HG03565 (cell line): Measurements from ENCODE around the gene TTC39C.
"Not testable (repeated sequence)": the region's sequence is repeated elsewhere in the genome, so short reads cannot be mapped to it uniquely, and the experiment has no call there.

ENCODE experiments used
- ATAC-seq: cut with Tn5 transposase; IDR thresholded peaks from one replicate; pipeline ENCODE4 v1.9.1; 2021; ENCODE audit warnings: mild to moderate bottlenecking, moderate library complexity; ENCODE audit not compliant: unreplicated experiment

The TTC39C gene

GRCh38 chr18:24051031-24051947, 36.7 kb downstream of the TTC39C start:
- peak; percentile 57 for ATAC-seq

GRCh38 chr18:24052053-24052452, 37.5 kb downstream of the TTC39C start:
- no peak for ATAC-seq

- ATAC-seq = no peak
Measured at GRCh38 chr18:24053211-24053610, 38.7 kb downstream of the TTC39C start.

GRCh38 chr18:24054130-24054529, 39.6 kb downstream of the TTC39C start:
- no peak for ATAC-seq

- no peak for ATAC-seq
Measured at GRCh38 chr18:24055009-24055804, 40.7 kb downstream of the TTC39C start.

- ATAC-seq = no peak
Measured at GRCh38 chr18:24055878-24056277, 41.3 kb downstream of the TTC39C start.

- no peak for ATAC-seq
Measured at GRCh38 chr18:24056506-24056905, 42.0 kb downstream of the TTC39C start.

- no peak for ATAC-seq
Measured at GRCh38 chr18:24057804-24058203, 43.2 kb downstream of the TTC39C start.

GRCh38 chr18:24059385-24059784, 44.8 kb downstream of the TTC39C start:
- not testable (repeated sequence) for ATAC-seq

- ATAC-seq = no peak
Measured at GRCh38 chr18:24060644-24061043, 46.1 kb downstream of the TTC39C start.

GRCh38 chr18:24063121-24063731, 48.7 kb downstream of the TTC39C start:
- no peak for ATAC-seq

- no peak for ATAC-seq
Measured at GRCh38 chr18:24064391-24065100, 50.0 kb downstream of the TTC39C start.

GRCh38 chr18:24065906-24066305, 51.4 kb downstream of the TTC39C start:
- ATAC-seq = no peak

GRCh38 chr18:24068945-24069693, 54.6 kb downstream of the TTC39C start:
- ATAC-seq = no peak

- ATAC-seq = no peak
Measured at GRCh38 chr18:24071029-24071428, 56.5 kb downstream of the TTC39C start.

- ATAC-seq = no peak
Measured at GRCh38 chr18:24071779-24072178, 57.2 kb downstream of the TTC39C start.

- ATAC-seq = no peak
Measured at GRCh38 chr18:24072743-24073142, 58.2 kb downstream of the TTC39C start.

GRCh38 chr18:24073791-24074190, 59.2 kb downstream of the TTC39C start:
- ATAC-seq = no peak

- not testable (repeated sequence) for ATAC-seq
Measured at GRCh38 chr18:24074757-24075156, 60.2 kb downstream of the TTC39C start.
